Gastroesophageal sphincter (tissue), 4 donors: ENCODE results near the gene KCTD14. TPM values are rescaled to one million over a fixed set of nuclear protein-coding genes. Genes with fewer than 3 reads are reported as not detected.
"Not testable (repeated sequence)": the region's sequence is repeated elsewhere in the genome, so short reads cannot be mapped to it uniquely, and the experiment has no call there.

ENCODE experiments used
- ATAC-seq: fragments of 150-250 bp; one replicate; pipeline ENCODE4 v1.9.1; 2016; ENCODE audit warnings: mild to moderate bottlenecking, moderate library complexity
- H3K27ac ChIP-seq, 4 donors: fragments of 200-600 bp; sonication (generic) in 3 of 4; 1 replicate in 3 of 4; 2 replicates in 1 of 4; pipeline ENCODE4 v1.5.1; 2016 to 2019
- H3K27me3 ChIP-seq: fragments of 200-600 bp; sonication (generic); one replicate; pipeline ENCODE4 v1.5.1; 2019
- H3K36me3 ChIP-seq, 2 donors: fragments of 200-600 bp; sonication (generic); one replicate each; pipeline ENCODE4 v1.5.1; 2019; ENCODE audit warnings: control low read depth in 1 of 2
- H3K4me1 ChIP-seq, 3 donors: fragments of 200-600 bp; sonication (generic); 1 replicate in 2 of 3; 2 replicates in 1 of 3; pipeline ENCODE4 v1.5.1; 2016 to 2019; ENCODE audit warnings: control low read depth in 2 of 3
- H3K4me3 ChIP-seq, 2 donors: fragments of 200-600 bp; sonication (generic); one replicate each; pipeline ENCODE4 v1.5.1; 2019; ENCODE audit warnings: mild to moderate bottlenecking in 1 of 2, moderate library complexity in 1 of 2
- H3K9me3 ChIP-seq, 3 donors: fragments of 200-600 bp; sonication (generic); one replicate each; pipeline ENCODE4 v1.5.1; 2017 to 2019; ENCODE audit warnings: control low read depth in 2 of 3
- CTCF ChIP-seq, 4 experiments: fragments of 200-600 bp in 2 of 4; fragments of 450-650 bp in 2 of 4; sonication (generic) in 1 of 4; IDR thresholded peaks; one replicate each; pipeline ENCODE4 v1.5.1; 2017 to 2019; ENCODE audit warnings: antibody characterized with exemption in 4 of 4, mild to moderate bottlenecking in 2 of 4, moderate library complexity in 2 of 4
- EP300 ChIP-seq: sonication (generic); formaldehyde crosslinking; IDR thresholded peaks from one replicate; pipeline ENCODE4 v1.6.1; 2017; ENCODE audit warnings: antibody characterized with exemption, mild to moderate bottlenecking
- POLR2A ChIP-seq, 2 donors: fragments of 450-650 bp; IDR thresholded peaks; one replicate each; pipeline ENCODE4 v1.6.1; 2017; ENCODE audit warnings: antibody characterized with exemption in 2 of 2, mild to moderate bottlenecking in 2 of 2, moderate library complexity in 1 of 2
- POLR2AphosphoS5 ChIP-seq: sonication (generic); formaldehyde crosslinking; IDR thresholded peaks from one replicate; pipeline ENCODE4 v1.6.1; 2017; ENCODE audit warnings: antibody characterized with exemption
- WGBS, 2 donors: methylation state at CpG; one replicate each; pipeline ENCODE4 v1.1.5; 2018; ENCODE audit warnings: low coverage in 1 of 2; 5-methylcytosine and 5-hydroxymethylcytosine counted together
- total RNA-seq, 4 donors: library from RNA; depleted of rRNA; stranded (reverse); fragments of >200 nt; gene quantifications; one replicate each; pipeline ENCODE4 v1.1.0, GENCODE V29; 2016

Gene KCTD14
- total RNA-seq, 4 donors from 2014 or later: 0.58 to 2.3 (median 1.4) TPM

- no peaks in the 10 kb centered on the region for H3K27me3 ChIP-seq
- H3K27ac ChIP-seq: no peak overlapping the region
- WGBS, 2 donors: 90 to 93% methylated on average over 2 to 5 of the region's 14 CpGs
- TF ChIP-seq EP300: no peak
- no peak for TF ChIP-seq POLR2AphosphoS5
- no peak for TF ChIP-seq CTCF (IDR thresholded peaks at IDR 0.05)
- TF ChIP-seq POLR2A (IDR thresholded peaks at IDR 0.05): no peak
- H3K36me3 ChIP-seq: no peaks in the 10 kb centered on the region
- peaks cover 0 to 33% (median 0%) of the 10 kb centered on the region in 3 donors for H3K4me1 ChIP-seq
- no peaks in the 10 kb centered on the region for H3K9me3 ChIP-seq
- no peak for ATAC-seq
- no peak overlapping the region for H3K4me3 ChIP-seq
Observed at GRCh38 chr11:78041843-78042440, 18.9 kb upstream of the KCTD14 start.

- 84 to 95% methylated on average over 3 to 7 of the region's 8 CpGs for WGBS, 2 donors
- not testable (repeated sequence) for H3K9me3 ChIP-seq, ATAC-seq, H3K27me3 ChIP-seq, H3K4me3 ChIP-seq, H3K27ac ChIP-seq, H3K36me3 ChIP-seq
- H3K4me1 ChIP-seq: peaks cover 0 to 30% (median 0%) of the 10 kb centered on the region in 3 donors
Observed at GRCh38 chr11:78041380-78041719, 18.3 kb upstream of the KCTD14 start.

- H3K9me3 ChIP-seq: no peaks in the 10 kb centered on the region
- peak overlapping the region in 1 of 4 donors; percentile 48 for H3K27ac ChIP-seq
- H3K36me3 ChIP-seq: no peaks in the 10 kb centered on the region
- TF ChIP-seq POLR2A (IDR thresholded peaks at IDR 0.05) (no peak), EP300 (no peak), POLR2AphosphoS5 (no peak), CTCF (IDR thresholded peaks at IDR 0.05) (no peak)
- H3K4me3 ChIP-seq: no peak overlapping the region
- 88% methylated on average over 8 of the region's 15 CpGs; no CpG with 5 or more reads in 1 of the 2 donors for WGBS, 2 donors
- H3K4me1 ChIP-seq: peaks cover 0 to 27% (median 0%) of the 10 kb centered on the region in 3 donors
- no peak for ATAC-seq
- no peaks in the 10 kb centered on the region for H3K27me3 ChIP-seq
Observed at GRCh38 chr11:78040691-78041379, 17.8 kb upstream of the KCTD14 start.

- peak; percentile 34 for ATAC-seq
- no peaks in the 10 kb centered on the region for H3K27me3 ChIP-seq
- H3K9me3 ChIP-seq: no peaks in the 10 kb centered on the region
- H3K36me3 ChIP-seq: no peaks in the 10 kb centered on the region
- peak overlapping the region in 3 of 4 donors; percentile 43 to 68 (median 48) for H3K27ac ChIP-seq
- peaks cover 0 to 19% (median 0%) of the 10 kb centered on the region in 3 donors for H3K4me1 ChIP-seq
- 6 to 21% methylated on average over 6 of the region's 7 CpGs for WGBS, 2 donors
- peak overlapping the region in 1 of 2 donors; percentile 3 for H3K4me3 ChIP-seq
- TF ChIP-seq POLR2AphosphoS5 (peak; percentile 40), CTCF (IDR thresholded peaks at IDR 0.05) (no peak)
Observed at GRCh38 chr11:78039919-78040671, 17.0 kb upstream of the KCTD14 start.

GRCh38 chr11:78039391-78039918 lies 16.4 kb upstream of the KCTD14 start:
- 66 to 80% methylated on average over 2 to 4 of the region's 4 CpGs for WGBS, 2 donors
- ATAC-seq: no peak
- Histone ChIP-seq H3K4me3 (no peak overlapping the region), H3K36me3 (no peaks in the 10 kb centered on the region), H3K27ac (peak overlapping the region in 3 of 4 donors; percentile 43 to 68 (median 48)), H3K9me3 (no peaks in the 10 kb centered on the region), H3K27me3 (no peaks in the 10 kb centered on the region), H3K4me1 (peaks cover 0 to 15% (median 0%) of the 10 kb centered on the region in 3 donors)
- TF ChIP-seq POLR2A (IDR thresholded peaks at IDR 0.05): no peak
- TF ChIP-seq EP300: no peak
- TF ChIP-seq CTCF (IDR thresholded peaks at IDR 0.05): no peak
- no peak for TF ChIP-seq POLR2AphosphoS5
